ENCODE data around the gene OR51D1.

Gene OR51D1

DNA sequence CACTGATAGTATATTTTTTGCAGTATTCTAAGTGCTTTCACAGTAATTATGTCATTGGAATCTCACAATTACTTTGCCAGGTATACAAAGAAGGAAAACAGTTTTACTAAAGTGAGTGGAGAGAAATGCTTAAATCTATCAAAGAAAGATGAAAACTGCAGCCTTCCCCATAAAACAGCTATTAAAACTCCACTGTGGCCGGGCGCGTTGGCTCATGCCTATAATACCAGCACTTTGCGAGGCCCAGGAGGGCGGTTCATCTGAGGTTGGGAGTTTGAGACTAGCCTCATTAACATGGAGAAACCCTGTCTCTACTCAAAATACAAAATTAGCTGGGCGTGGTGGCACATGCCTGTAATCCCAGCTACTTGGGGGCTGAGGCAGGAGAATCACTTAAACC lies 25.6 kb downstream of the OR51D1 start:
- no peak for DNase-seq
- TF ChIP-seq EZH2phosphoT487 (IDR thresholded peaks at IDR 0.05; ENCODE audit: low read length): no peak
- TF ChIP-seq CTCF (IDR thresholded peaks at IDR 0.05; ENCODE audit: low read length): no peak
- no peak for TF ChIP-seq EZH2 (optimal IDR thresholded peaks at IDR 0.05; ENCODE audit: low read depth, low read length)
- Histone ChIP-seq H3K9me3 (replicated peaks; ENCODE audit: insufficient read depth, low read length) (no peaks in the 10 kb centered on the region), H2AFZ (ENCODE audit: low read length) (no peak overlapping the region), H3K9me2 (replicated peaks; ENCODE audit: insufficient read depth, low read length) (no peaks in the 10 kb centered on the region), H3K36me3 (replicated peaks; ENCODE audit: insufficient read depth, low read length) (no peaks in the 10 kb centered on the region), H3K4me3 (ENCODE audit: low read length) (no peak overlapping the region), H4K20me1 (ENCODE audit: insufficient read depth, low read length) (no peaks in the 10 kb centered on the region), H3F3A (ENCODE audit: insufficient read depth, low read length) (no peaks in the 10 kb centered on the region), H3K4me1 (ENCODE audit: low read length) (0 out of 2 replicates have a peak, but pooled peaks cover 4% of the 10 kb centered on the region), H3K4me2 (ENCODE audit: low read depth, low read length) (no peak overlapping the region), H3K27ac (ENCODE audit: low read length) (no peak overlapping the region), H3K27me3 (replicated peaks; ENCODE audit: insufficient read depth, low read length) (no peaks in the 10 kb centered on the region), H3K79me2 (ENCODE audit: low read length) (no peaks in the 10 kb centered on the region), H3K9ac (ENCODE audit: low read length) (no peak overlapping the region)

DNA sequence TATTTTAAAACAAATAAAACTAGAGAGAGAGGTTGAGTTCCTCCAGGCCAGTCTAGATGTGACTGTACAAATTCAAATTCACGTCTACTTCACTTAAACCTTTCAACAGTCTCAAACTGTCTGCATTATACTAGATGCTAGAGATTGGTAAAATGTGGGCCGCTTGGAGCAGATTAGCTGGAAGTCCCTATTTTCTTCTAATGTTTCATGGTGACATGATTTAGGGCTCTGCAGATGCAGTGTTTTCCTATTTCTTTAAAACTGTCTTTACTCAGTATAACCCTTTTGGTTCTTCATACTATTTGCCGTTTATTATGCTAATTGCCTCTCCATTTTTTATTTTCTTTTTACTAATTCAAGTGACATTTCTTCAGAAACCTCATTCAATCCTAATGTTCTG lies 26.9 kb downstream of the OR51D1 start:
- H3K9ac ChIP-seq (ENCODE audit: low read length): no peak overlapping the region
- no peak overlapping the region for H3K4me2 ChIP-seq (ENCODE audit: low read depth, low read length)
- H3F3A ChIP-seq (ENCODE audit: insufficient read depth, low read length): no peaks in the 10 kb centered on the region
- no peaks in the 10 kb centered on the region for H4K20me1 ChIP-seq (ENCODE audit: insufficient read depth, low read length)
- H2AFZ ChIP-seq (ENCODE audit: low read length): no peak overlapping the region
- H3K9me3 ChIP-seq (replicated peaks; ENCODE audit: insufficient read depth, low read length): no peaks in the 10 kb centered on the region
- no peak overlapping the region for H3K4me3 ChIP-seq (ENCODE audit: low read length)
- H3K79me2 ChIP-seq (ENCODE audit: low read length): no peaks in the 10 kb centered on the region
- no peak for TF ChIP-seq EZH2phosphoT487 (IDR thresholded peaks at IDR 0.05; ENCODE audit: low read length)
- no peak for TF ChIP-seq CTCF (IDR thresholded peaks at IDR 0.05; ENCODE audit: low read length)
- no peak for TF ChIP-seq EZH2 (optimal IDR thresholded peaks at IDR 0.05; ENCODE audit: low read depth, low read length)
- no peaks in the 10 kb centered on the region for H3K9me2 ChIP-seq (replicated peaks; ENCODE audit: insufficient read depth, low read length)
- no peak overlapping the region for H3K27ac ChIP-seq (ENCODE audit: low read length)
- H3K27me3 ChIP-seq (replicated peaks; ENCODE audit: insufficient read depth, low read length): no peaks in the 10 kb centered on the region
- H3K36me3 ChIP-seq (replicated peaks; ENCODE audit: insufficient read depth, low read length): no peaks in the 10 kb centered on the region
- H3K4me1 ChIP-seq (ENCODE audit: low read length): no peaks in the 10 kb centered on the region
- no peak for DNase-seq

- Histone ChIP-seq H3K9me3 (replicated peaks; ENCODE audit: insufficient read depth, low read length) (no peaks in the 10 kb centered on the region), H3K9ac (ENCODE audit: low read length) (no peak overlapping the region), H3K9me2 (replicated peaks; ENCODE audit: insufficient read depth, low read length) (no peaks in the 10 kb centered on the region), H4K20me1 (ENCODE audit: insufficient read depth, low read length) (no peaks in the 10 kb centered on the region), H3K27ac (ENCODE audit: low read length) (no peak overlapping the region), H3K4me3 (ENCODE audit: low read length) (no peak overlapping the region), H3K4me1 (ENCODE audit: low read length) (no peaks in the 10 kb centered on the region), H3K79me2 (ENCODE audit: low read length) (no peaks in the 10 kb centered on the region), H3K36me3 (replicated peaks; ENCODE audit: insufficient read depth, low read length) (no peaks in the 10 kb centered on the region), H3K27me3 (replicated peaks; ENCODE audit: insufficient read depth, low read length) (no peaks in the 10 kb centered on the region), H2AFZ (ENCODE audit: low read length) (no peak overlapping the region), H3K4me2 (ENCODE audit: low read depth, low read length) (no peak overlapping the region), H3F3A (ENCODE audit: insufficient read depth, low read length) (no peaks in the 10 kb centered on the region)
- TF ChIP-seq CTCF (IDR thresholded peaks at IDR 0.05; ENCODE audit: low read length) (no peak), EZH2phosphoT487 (IDR thresholded peaks at IDR 0.05; ENCODE audit: low read length) (no peak), EZH2 (optimal IDR thresholded peaks at IDR 0.05; ENCODE audit: low read depth, low read length) (no peak)
- DNase-seq: no peak
Observed at GRCh38 chr11:4664786-4665185, 27.5 kb downstream of the OR51D1 start.

All from MM.1S (cell line).